ENCODE measurements around the gene SLC25A29. TPM values are rescaled to one million over a fixed set of nuclear protein-coding genes. Genes with fewer than 3 reads are reported as not detected.

The SLC25A29 gene
- total and polyA plus RNA-seq, 2 donors (not counting 1 experiment from before 2014, with no cell fraction given), result 6.2 to 24.1 TPM

DNA sequence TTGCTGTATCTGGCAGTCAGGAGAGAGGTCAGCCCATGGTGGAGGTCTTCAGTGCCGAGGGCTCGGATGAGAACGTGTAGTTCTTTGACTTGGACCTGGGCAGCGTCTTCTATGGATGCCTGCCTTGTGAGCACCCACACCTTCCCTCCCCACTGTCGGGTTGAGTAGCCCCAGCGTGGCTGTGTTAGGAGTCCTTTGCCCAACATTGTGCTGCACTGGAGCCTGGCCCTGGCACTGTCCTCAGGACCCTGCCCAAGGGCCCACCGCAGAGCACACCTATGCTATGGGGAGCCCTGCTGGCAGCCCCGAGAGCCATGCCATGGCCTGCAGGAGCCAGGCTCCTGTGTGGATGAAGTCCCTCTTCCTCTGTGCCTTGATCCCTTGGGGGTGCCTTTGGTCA, 26.7 kb downstream of the SLC25A29 start:
- peaks cover 4% of the 10 kb centered on the region for H3K4me1 ChIP-seq (ENCODE audit: control insufficient read depth, extremely low read depth, insufficient read depth, low read length)
- no peaks in the 10 kb centered on the region for H3K27me3 ChIP-seq (ENCODE audit: control insufficient read depth, insufficient read depth, low read length)
- H3K9me3 ChIP-seq (ENCODE audit: control insufficient read depth, insufficient read depth, low read depth, low read length), result no peaks in the 10 kb centered on the region
- no peak for DNase-seq (ENCODE audit: low read depth in 2 of 2)
- H3K4me3 ChIP-seq (replicated peaks in 1 of 4; ENCODE audit: control extremely low read depth in 1 of 4, insufficient read depth in 1 of 4, low read depth in 3 of 4, low read length in 4 of 4), result no peak overlapping the region
- peaks cover 30% of the 10 kb centered on the region for H3K79me2 ChIP-seq (ENCODE audit: control insufficient read depth, insufficient read depth, low read length)
- H3K36me3 ChIP-seq (ENCODE audit: control insufficient read depth, insufficient read depth, low read length), result no peaks in the 10 kb centered on the region
- H3K27ac ChIP-seq (ENCODE audit: insufficient read depth, low read length), result no peak overlapping the region
- no peak overlapping the region for H3K9ac ChIP-seq (ENCODE audit: insufficient read depth, low read length)
- H3K4me2 ChIP-seq (ENCODE audit: extremely low read depth, insufficient read depth, low read length), result no peak overlapping the region
- TF ChIP-seq, protein P1, sequence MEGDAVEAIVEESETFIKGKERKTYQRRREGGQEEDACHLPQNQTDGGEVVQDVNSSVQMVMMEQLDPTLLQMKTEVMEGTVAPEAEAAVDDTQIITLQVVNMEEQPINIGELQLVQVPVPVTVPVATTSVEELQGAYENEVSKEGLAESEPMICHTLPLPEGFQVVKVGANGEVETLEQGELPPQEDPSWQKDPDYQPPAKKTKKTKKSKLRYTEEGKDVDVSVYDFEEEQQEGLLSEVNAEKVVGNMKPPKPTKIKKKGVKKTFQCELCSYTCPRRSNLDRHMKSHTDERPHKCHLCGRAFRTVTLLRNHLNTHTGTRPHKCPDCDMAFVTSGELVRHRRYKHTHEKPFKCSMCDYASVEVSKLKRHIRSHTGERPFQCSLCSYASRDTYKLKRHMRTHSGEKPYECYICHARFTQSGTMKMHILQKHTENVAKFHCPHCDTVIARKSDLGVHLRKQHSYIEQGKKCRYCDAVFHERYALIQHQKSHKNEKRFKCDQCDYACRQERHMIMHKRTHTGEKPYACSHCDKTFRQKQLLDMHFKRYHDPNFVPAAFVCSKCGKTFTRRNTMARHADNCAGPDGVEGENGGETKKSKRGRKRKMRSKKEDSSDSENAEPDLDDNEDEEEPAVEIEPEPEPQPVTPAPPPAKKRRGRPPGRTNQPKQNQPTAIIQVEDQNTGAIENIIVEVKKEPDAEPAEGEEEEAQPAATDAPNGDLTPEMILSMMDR (conservative IDR thresholded peaks at IDR 0.05 in 1 of 2, IDR thresholded peaks at IDR 0.05 in 1 of 2; ENCODE audit: low read depth in 1 of 2, low read length in 2 of 2), result no peak
- TF ChIP-seq EZH2 (IDR thresholded peaks at IDR 0.05; ENCODE audit: low read length, missing control alignments), result no peak
- H2AFZ ChIP-seq (ENCODE audit: low read length), result no peak overlapping the region
- no peaks in the 10 kb centered on the region for H4K20me1 ChIP-seq (ENCODE audit: control insufficient read depth, extremely low read depth, insufficient read depth, low read length)

DNA sequence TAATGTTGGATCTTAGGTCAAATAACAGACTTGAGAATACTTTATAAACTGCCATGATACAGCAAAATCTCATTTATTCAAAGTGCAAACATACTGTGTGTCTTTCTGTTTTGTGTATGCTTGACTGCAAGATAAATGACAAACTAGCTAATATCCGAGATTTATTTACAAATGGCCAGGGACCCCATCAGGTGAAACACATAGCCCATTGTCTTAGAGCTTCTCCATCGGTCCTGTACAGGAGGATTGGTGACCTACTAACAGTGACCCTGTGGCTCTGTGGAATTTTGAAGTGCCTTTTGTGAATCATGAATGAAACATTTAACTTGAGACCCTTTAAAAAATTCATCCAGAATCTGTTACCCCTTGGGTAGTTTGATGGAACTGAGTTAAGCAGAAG, 27.1 kb downstream of the SLC25A29 start:
- no peaks in the 10 kb centered on the region for H4K20me1 ChIP-seq (ENCODE audit: control insufficient read depth, extremely low read depth, insufficient read depth, low read length)
- TF ChIP-seq, protein P1 (conservative IDR thresholded peaks at IDR 0.05 in 1 of 2, IDR thresholded peaks at IDR 0.05 in 1 of 2; ENCODE audit: low read depth in 1 of 2, low read length in 2 of 2), result no peak
- TF ChIP-seq EZH2 (IDR thresholded peaks at IDR 0.05; ENCODE audit: low read length, missing control alignments), result no peak
- no peaks in the 10 kb centered on the region for H3K27me3 ChIP-seq (ENCODE audit: control insufficient read depth, insufficient read depth, low read length)
- no peaks in the 10 kb centered on the region for H3K9me3 ChIP-seq (ENCODE audit: control insufficient read depth, insufficient read depth, low read depth, low read length)
- peaks cover 4% of the 10 kb centered on the region for H3K4me1 ChIP-seq (ENCODE audit: control insufficient read depth, extremely low read depth, insufficient read depth, low read length)
- H3K36me3 ChIP-seq (ENCODE audit: control insufficient read depth, insufficient read depth, low read length), result no peaks in the 10 kb centered on the region
- no peak overlapping the region for H2AFZ ChIP-seq (ENCODE audit: low read length)
- H3K27ac ChIP-seq (ENCODE audit: insufficient read depth, low read length), result no peak overlapping the region
- no peak overlapping the region for H3K9ac ChIP-seq (ENCODE audit: insufficient read depth, low read length)
- H3K4me3 ChIP-seq (replicated peaks in 1 of 4; ENCODE audit: control extremely low read depth in 1 of 4, insufficient read depth in 1 of 4, low read depth in 3 of 4, low read length in 4 of 4), result no peak overlapping the region
- DNase-seq (ENCODE audit: low read depth in 2 of 2), result no peak
- no peak overlapping the region for H3K4me2 ChIP-seq (ENCODE audit: extremely low read depth, insufficient read depth, low read length)
- peaks cover 34% of the 10 kb centered on the region for H3K79me2 ChIP-seq (ENCODE audit: control insufficient read depth, insufficient read depth, low read length)

DNA sequence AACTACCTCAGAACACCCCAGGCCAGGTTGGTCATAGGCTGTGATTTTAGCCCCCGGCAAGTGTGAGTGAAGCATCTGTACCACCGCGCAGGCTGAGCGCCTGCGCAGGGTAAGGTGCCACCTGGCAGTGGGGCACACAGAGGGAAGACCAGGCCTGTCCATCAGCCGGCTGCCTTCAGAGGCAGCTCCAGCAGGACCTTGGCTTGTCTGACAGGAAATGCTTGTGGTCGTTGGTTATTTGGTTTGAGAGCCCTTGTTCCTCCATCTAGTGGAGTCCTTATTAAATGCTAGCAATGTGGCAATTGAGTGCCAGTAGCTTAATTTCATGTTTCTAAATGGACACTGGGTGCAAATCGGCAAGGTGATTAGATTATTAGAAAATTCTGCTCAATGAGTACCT, 27.5 kb downstream of the SLC25A29 start:
- Histone ChIP-seq H3K27ac (ENCODE audit: insufficient read depth, low read length) (no peak overlapping the region), H3K36me3 (ENCODE audit: control insufficient read depth, insufficient read depth, low read length) (no peaks in the 10 kb centered on the region), H3K4me2 (ENCODE audit: extremely low read depth, insufficient read depth, low read length) (no peak overlapping the region), H3K27me3 (ENCODE audit: control insufficient read depth, insufficient read depth, low read length) (no peaks in the 10 kb centered on the region), H3K9me3 (ENCODE audit: control insufficient read depth, insufficient read depth, low read depth, low read length) (no peaks in the 10 kb centered on the region), H4K20me1 (ENCODE audit: control insufficient read depth, extremely low read depth, insufficient read depth, low read length) (no peaks in the 10 kb centered on the region), H3K9ac (ENCODE audit: insufficient read depth, low read length) (no peak overlapping the region), H3K4me3 (replicated peaks in 1 of 4; ENCODE audit: control extremely low read depth in 1 of 4, insufficient read depth in 1 of 4, low read depth in 3 of 4, low read length in 4 of 4) (no peak overlapping the region), H2AFZ (ENCODE audit: low read length) (no peak overlapping the region), H3K4me1 (ENCODE audit: control insufficient read depth, extremely low read depth, insufficient read depth, low read length) (peaks cover 4% of the 10 kb centered on the region), H3K79me2 (ENCODE audit: control insufficient read depth, insufficient read depth, low read length) (peaks cover 38% of the 10 kb centered on the region)
- TF ChIP-seq, protein P1 (conservative IDR thresholded peaks at IDR 0.05 in 1 of 2, IDR thresholded peaks at IDR 0.05 in 1 of 2; ENCODE audit: low read depth in 1 of 2, low read length in 2 of 2), result peak; percentile 19 to 33
- TF ChIP-seq EZH2 (IDR thresholded peaks at IDR 0.05; ENCODE audit: low read length, missing control alignments), result no peak
- DNase-seq (ENCODE audit: low read depth in 2 of 2), result peak; percentile 60 to 74
